Activated T-helper 1 cell treated with anti-CD3 and anti-CD28 coated beads, Interleukin-12 subunit alpha, Interleukin-12 subunit beta, Interleukin-2, Interleukin-4 antibody, amounts not matched to agents 30 ng/mL and 10 ng/mL and 1 ng/mL, durations not matched to agents 14 hours and 24 hours and 36 hours (primary cell): ENCODE measurements around the gene ANGPTL4. TPM values are rescaled to one million over a fixed set of nuclear protein-coding genes. Genes with fewer than 3 reads are reported as not detected.
A peak's percentile ranks its signal among the peaks of the same experiment; 100 is the strongest.
"Not testable (repeated sequence)": the region's sequence is repeated elsewhere in the genome, so short reads cannot be mapped to it uniquely, and the experiment has no call there.

Experiments
- DNase-seq: peaks from one replicate; pipeline ENCODE4 v3.0.0; 2021; ENCODE audit warnings: low spot score
- H3K27ac Mint-ChIP-seq: one replicate; pipeline ENCODE4 v1.8.0; 2021; ENCODE audit warnings: mild to moderate bottlenecking, mixed read lengths
- H3K27me3 Mint-ChIP-seq: one replicate; pipeline ENCODE4 v1.8.0; 2022; ENCODE audit warnings: mild to moderate bottlenecking, moderate library complexity, mixed read lengths; ENCODE audit not compliant: insufficient read depth
- H3K36me3 Mint-ChIP-seq: one replicate; pipeline ENCODE4 v1.8.0; 2021; ENCODE audit warnings: low read depth, mixed read lengths
- H3K4me1 Mint-ChIP-seq: one replicate; pipeline ENCODE4 v1.8.0; 2021; ENCODE audit warnings: low read depth, mixed read lengths
- H3K4me3 Mint-ChIP-seq: one replicate; pipeline ENCODE4 v1.8.0; 2021; ENCODE audit warnings: mild to moderate bottlenecking, moderate library complexity, mixed read lengths
- H3K9me3 Mint-ChIP-seq: one replicate; pipeline ENCODE4 v1.8.0; 2021; ENCODE audit warnings: mixed read lengths
- intact Hi-C: fragments of 100-400 bp; cut with micrococcal nuclease; formaldehyde crosslinking; loops from one replicate; pipeline ENCODE4 v1.15.1; 2024
- total RNA-seq: library from RNA; stranded (reverse); gene quantifications from 2 replicates; pipeline ENCODE4 v1.2.3, GENCODE V29; 2022

Gene ANGPTL4
- total RNA-seq, 1 donor from 2014 or later, result 3.8 TPM

DNA sequence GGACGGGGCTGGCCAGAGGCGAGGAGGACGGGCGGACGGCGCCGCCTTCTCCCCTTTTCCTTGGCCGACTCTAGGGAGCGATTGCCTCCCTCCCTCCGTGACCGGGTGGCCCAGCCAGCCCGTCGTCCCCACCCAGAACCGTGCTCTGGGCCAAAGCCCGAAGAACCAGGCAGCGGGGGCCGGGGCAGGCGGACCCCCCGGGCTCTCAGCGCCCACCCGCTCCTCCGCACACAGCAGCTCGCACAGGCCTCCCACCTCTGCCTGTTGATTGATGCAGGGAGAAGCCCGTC is 39.8 kb downstream of the ANGPTL4 start:
- no peak for DNase-seq
- intact Hi-C loops, result no loop called here
- H3K27ac Mint-ChIP-seq, result no peak overlapping the region
- no peaks in the 10 kb centered on the region for H3K4me1 Mint-ChIP-seq
- H3K4me3 Mint-ChIP-seq, result no peak overlapping the region
- H3K36me3 Mint-ChIP-seq, result peaks cover 3% of the 10 kb centered on the region
- no peaks in the 10 kb centered on the region for H3K27me3 Mint-ChIP-seq
- H3K9me3 Mint-ChIP-seq, result no peaks in the 10 kb centered on the region

DNA sequence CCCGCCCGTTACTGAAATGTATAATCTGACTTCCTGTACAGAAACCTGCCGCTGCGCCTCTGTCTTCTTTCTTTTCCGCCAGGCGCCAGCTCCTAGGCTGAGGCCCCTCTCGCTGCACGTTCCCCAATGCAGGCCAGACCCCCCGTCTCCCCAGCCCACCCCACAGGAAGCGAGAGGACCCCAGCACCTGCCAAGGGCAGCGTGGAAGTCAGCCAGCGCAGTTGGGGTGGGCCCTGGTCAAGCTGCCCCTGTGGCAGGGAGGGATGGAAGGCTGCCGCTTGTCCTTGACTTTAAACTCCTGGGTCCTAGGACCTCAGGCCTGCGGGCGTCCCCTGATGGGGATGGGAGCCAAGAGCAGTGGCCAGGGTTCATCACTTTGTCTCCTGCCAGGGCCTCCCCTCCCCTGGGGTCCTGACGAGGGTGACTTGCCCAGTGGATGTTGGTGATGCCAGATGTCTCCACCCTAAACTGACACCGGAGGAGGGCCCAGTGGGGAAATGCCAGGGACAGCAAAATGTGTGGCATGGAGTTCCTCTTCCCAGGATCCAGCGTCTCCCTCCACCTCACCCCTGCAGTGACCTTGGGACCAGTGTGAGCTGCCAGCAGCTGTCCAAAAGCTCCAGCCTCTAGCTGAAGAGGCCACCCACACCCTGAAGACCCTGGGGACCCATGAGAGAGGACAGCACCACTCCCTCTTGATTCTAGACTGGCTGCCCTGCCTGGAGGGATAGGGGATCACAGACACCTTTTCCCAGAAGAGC is 40.6 kb downstream of the ANGPTL4 start:
- Mint-ChIP-seq H3K27me3 (no peaks in the 10 kb centered on the region), H3K9me3 (no peaks in the 10 kb centered on the region), H3K4me3 (no peak overlapping the region), H3K4me1 (no peaks in the 10 kb centered on the region), H3K36me3 (peaks cover 3% of the 10 kb centered on the region), H3K27ac (no peak overlapping the region)
- DNase-seq, result no peak
- intact Hi-C loops, result no loop called here

DNA sequence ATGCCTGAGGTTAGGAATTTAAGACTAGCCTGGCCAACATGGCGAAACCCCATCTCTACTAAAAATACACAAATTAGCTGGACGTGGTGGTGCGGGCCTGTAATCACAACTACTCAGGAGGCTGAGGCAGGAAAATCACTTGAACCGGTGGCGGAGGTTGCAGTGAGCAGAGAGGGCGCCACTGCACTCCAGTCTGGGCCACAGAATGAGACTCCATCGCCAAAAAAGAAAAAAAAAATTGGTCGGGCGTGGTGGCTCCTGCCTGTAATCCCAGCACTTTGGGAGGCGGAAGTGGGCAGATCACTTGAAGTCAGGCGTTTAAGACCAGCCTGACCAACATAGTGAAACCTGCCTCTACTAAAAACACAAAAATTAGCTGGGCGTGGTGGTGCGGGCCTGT is 46.8 kb downstream of the ANGPTL4 start:
- H3K36me3 Mint-ChIP-seq, DNase-seq, intact Hi-C loops, H3K27ac Mint-ChIP-seq, H3K4me3 Mint-ChIP-seq, H3K9me3 Mint-ChIP-seq, H3K27me3 Mint-ChIP-seq: not testable (repeated sequence)
- peaks cover 11% of the 10 kb centered on the region for H3K4me1 Mint-ChIP-seq

DNA sequence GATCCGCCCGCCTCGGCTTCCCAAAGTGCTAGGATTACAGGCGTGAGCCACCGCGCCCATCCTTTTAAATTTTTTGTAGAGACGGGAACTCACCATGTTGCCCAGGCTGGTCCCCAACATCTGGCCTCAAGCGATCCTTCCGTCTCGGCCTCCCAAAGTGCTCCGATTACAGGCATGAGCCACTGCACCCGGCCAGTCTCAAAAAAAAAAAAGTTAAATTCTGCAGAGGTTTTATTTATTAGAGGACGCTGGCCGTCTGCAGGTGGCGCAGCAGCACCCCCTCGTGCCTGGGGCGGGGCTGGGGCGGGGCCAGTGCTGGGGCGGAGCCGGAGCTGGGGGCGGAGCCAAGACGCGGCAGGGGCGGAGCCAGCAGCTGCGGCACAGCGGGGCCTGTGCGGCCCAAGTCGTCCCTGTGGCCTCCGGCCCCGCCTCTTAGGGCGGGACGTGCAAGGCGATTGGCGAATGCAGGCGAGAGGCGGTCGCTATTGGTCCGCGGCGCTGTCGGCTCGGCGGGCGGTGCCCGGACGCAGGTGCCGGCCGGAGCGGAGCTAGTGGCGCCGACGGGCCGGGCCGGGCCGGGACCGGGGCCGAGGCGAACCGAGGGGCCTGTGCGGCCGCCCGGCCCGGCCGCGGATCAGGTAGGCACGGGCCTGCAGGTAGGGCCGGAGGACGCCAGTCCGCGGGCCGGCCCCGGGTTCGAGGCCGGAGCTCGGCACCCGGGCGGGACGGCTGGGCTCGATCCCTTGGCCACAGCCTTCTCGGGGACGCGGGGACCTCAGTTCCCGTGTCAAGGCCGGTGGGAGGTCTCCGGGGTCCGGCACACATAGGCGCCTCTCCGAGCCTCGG is 49.1 kb downstream of the ANGPTL4 start, which contains the start of gene MARCHF2:
Gene MARCHF2, plus strand, starts transcription at position 523 of the 846 bp plus-strand sequence. CDS start 8,536 bp downstream, outside the sequence.
- Mint-ChIP-seq H3K4me1 (peaks cover 11% of the 10 kb centered on the region), H3K4me3 (peak within 1 kb of the TSS; percentile 56), H3K27ac (peak within 1 kb of the TSS; percentile 16), H3K9me3 (no peaks in the 10 kb centered on the region), H3K36me3 (no peaks in the 10 kb centered on the region), H3K27me3 (no peaks in the 10 kb centered on the region)
- peak; percentile 95 for DNase-seq
- intact Hi-C loops, result loop anchor here (1.0 to 2.0 kb wide), 8 partner anchors 23 to 419 kb away; partner anchors contain the start of genes HNRNPM, MBD3L1, NDUFA7 and RAB11B

DNA sequence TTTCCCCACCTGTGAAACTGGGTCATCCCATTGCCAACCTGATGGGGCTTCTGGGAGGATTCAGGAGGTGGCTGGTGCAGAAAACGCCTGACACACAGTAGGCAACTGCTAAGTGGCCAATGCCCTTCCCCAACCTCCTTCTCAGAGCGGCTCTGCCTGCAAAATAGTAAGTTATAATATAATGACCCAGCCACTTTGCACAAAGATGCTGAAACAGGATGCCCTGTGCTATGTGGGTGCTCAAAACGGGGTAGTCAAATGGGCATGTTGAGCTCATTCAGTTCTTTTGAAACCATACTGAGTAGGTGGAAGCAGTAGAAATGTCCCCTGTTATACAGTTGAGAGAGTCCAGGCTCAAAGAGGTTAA is 49.7 kb downstream of the ANGPTL4 start:
- DNase-seq, result no peak
- Mint-ChIP-seq H3K27me3 (no peaks in the 10 kb centered on the region), H3K27ac (peak overlapping the region; percentile 16), H3K4me1 (peaks cover 11% of the 10 kb centered on the region), H3K4me3 (peak overlapping the region; percentile 56), H3K36me3 (no peaks in the 10 kb centered on the region), H3K9me3 (no peaks in the 10 kb centered on the region)
- intact Hi-C loops, result loop anchor here (1.0 to 2.0 kb wide), 8 partner anchors 23 to 419 kb away; partner anchors contain the start of genes HNRNPM, MBD3L1, NDUFA7 and RAB11B

DNA sequence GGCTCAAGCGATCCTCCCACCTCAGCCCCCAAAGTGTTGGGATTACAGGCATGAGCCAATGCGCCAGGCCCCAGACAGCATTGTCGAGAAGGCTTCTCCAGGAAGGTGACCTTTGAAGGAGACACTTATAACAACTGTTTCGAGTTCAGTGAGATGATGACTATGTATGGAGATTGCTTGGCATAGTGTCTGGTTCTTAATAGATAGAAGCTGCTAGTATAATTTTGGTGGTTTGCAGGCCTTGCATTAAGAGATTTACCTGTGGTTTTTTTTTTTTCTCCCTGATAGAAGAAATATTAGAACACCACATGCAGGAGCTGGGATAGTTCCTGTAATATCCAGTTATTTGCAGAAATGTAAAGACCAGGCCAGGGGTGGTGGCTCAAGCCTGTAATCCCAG is 52.8 kb downstream of the ANGPTL4 start:
- Mint-ChIP-seq H3K4me3 (no peak overlapping the region), H3K36me3 (no peaks in the 10 kb centered on the region), H3K27ac (no peak overlapping the region), H3K9me3 (no peaks in the 10 kb centered on the region), H3K4me1 (peaks cover 6% of the 10 kb centered on the region), H3K27me3 (no peaks in the 10 kb centered on the region)
- no peak for DNase-seq
- intact Hi-C loops, result no loop called here

DNA sequence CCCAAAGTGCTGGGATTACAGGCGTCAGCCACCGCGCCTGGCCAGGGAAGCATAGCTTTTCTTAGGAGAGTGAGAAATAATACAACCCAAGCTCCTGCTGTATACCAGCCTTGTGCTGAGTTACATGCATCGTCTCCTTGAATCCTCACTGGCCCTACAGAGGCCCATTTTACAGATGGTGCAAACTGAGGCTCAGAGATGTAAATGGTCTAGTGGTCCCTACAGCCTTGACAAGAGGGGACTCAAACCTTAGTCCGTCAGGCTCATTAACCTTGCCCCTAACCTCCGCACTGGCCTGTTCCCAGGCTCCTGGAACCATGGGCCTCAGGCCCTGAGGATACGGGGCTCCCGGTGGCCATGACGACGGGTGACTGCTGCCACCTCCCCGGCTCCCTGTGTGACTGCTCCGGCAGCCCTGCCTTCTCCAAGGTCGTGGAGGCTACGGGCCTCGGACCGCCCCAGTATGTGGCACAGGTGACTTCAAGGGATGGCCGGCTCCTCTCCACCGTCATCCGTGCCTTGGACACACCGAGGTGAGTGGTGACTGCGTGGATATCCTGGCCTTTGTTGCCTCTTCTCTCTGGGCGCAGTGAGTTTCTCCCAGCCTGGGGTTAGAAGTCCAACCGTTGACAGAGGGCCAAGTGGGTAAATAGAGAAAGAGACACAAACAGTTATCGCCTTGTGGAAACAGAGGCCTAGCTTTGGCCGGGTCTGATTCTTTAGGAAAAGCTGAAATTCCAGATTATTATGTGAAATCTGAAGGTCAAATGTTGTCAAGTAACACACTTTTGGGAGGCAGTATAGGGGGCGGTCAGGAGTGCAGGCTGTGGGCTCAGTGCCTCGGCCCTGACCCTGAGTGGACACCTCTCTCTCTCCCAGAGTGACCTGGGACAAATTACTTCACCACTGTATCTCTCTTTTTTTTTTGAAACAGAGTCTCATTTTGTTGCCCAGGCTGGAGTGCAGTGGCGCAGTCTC is 57.8 kb downstream of the ANGPTL4 start:
- DNase-seq, result no peak
- Mint-ChIP-seq H3K27me3 (no peaks in the 10 kb centered on the region), H3K4me1 (no peaks in the 10 kb centered on the region), H3K36me3 (peaks cover 3% of the 10 kb centered on the region), H3K4me3 (no peak overlapping the region), H3K9me3 (no peaks in the 10 kb centered on the region), H3K27ac (no peak overlapping the region)
- intact Hi-C loops, result no loop called here

DNA sequence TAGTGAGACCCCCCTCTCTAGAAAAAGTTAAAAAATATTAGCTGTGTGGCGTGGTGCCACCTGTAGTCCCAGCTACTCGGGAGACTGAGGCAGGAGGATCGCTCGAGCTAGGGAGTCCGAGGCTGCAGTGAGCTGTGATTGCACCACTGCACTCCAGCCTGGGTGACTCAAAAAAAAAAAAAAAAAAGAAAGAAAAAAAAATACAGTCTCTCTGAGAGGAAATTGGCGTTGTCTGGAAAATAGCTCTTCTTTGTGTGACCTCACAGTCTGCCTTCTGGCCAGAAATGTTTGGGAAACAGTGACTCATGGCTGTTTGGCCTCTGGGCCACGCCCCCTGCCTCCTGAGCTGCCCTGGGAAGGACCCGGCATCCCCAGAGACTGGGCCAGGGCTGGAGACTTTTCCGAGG is 59.9 kb downstream of the ANGPTL4 start:
- Mint-ChIP-seq H3K27me3 (no peaks in the 10 kb centered on the region), H3K27ac (no peak overlapping the region), H3K9me3 (no peaks in the 10 kb centered on the region), H3K4me3 (no peak overlapping the region), H3K36me3 (peaks cover 3% of the 10 kb centered on the region), H3K4me1 (no peaks in the 10 kb centered on the region)
- intact Hi-C loops, result no loop called here
- no peak for DNase-seq

Other genes starting within 250 kb of the ANGPTL4 start
- not detected in 2 replicates for gene FBN3, start 214.6 kb upstream of the ANGPTL4 start, total RNA-seq
- gene CERS4, start 154.8 kb upstream of the ANGPTL4 start, total RNA-seq, result 26.4 and 29.7 TPM in 2 replicates
- 122 and 126 TPM in 2 replicates for gene CD320, start 55.8 kb upstream of the ANGPTL4 start, total RNA-seq
- 51.1 and 51.8 TPM in 2 replicates for gene NDUFA7, start 42.8 kb upstream of the ANGPTL4 start, total RNA-seq
- gene RPS28, start 42.7 kb upstream of the ANGPTL4 start, total RNA-seq, result 1,836 and 1,872 TPM in 2 replicates
- 0.86 and 1.4 TPM in 2 replicates for gene KANK3, start 20.9 kb upstream of the ANGPTL4 start, total RNA-seq
- 75.1 and 81.0 TPM in 2 replicates for gene RAB11B, start 26.2 kb downstream of the ANGPTL4 start, total RNA-seq
- gene MARCHF2, start 49.1 kb downstream of the ANGPTL4 start, total RNA-seq, result 8.1 and 9.6 TPM in 2 replicates
- gene HNRNPM, start 80.8 kb downstream of the ANGPTL4 start, total RNA-seq, result 323 and 331 TPM in 2 replicates
- 0.10 and 0.44 TPM in 2 replicates for gene PRAM1, start 138.5 kb downstream of the ANGPTL4 start, total RNA-seq
- 22.1 and 23.6 TPM in 2 replicates for gene ZNF414, start 150.0 kb downstream of the ANGPTL4 start, total RNA-seq
- gene MYO1F, start 213.3 kb downstream of the ANGPTL4 start, total RNA-seq, result 45.6 and 50.9 TPM in 2 replicates
- gene ADAMTS10, start 246.6 kb downstream of the ANGPTL4 start, total RNA-seq, result 3.2 and 3.3 TPM in 2 replicates